Measurements from ENCODE around the gene TBRG1.

TBRG1 gene

DNA sequence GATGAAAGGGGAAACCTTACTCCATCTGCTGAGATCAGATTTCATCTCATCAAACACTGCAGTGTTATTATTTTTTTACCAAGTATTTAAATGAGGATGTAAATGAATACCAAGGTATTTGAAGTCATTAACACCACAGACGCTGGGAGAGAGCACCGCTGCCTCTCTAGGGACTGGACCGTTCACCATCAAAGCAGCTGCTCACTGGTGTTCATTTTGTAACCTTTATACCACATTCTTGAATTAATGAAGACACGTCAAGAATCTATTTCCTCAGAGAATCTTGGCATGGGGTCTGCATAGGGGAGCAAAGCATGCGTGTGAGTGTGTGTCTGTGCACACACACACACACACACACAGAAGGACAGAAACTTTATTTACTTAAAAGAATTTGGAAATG, 35.2 kb downstream of the TBRG1 start:
- TF ChIP-seq, protein P1, sequence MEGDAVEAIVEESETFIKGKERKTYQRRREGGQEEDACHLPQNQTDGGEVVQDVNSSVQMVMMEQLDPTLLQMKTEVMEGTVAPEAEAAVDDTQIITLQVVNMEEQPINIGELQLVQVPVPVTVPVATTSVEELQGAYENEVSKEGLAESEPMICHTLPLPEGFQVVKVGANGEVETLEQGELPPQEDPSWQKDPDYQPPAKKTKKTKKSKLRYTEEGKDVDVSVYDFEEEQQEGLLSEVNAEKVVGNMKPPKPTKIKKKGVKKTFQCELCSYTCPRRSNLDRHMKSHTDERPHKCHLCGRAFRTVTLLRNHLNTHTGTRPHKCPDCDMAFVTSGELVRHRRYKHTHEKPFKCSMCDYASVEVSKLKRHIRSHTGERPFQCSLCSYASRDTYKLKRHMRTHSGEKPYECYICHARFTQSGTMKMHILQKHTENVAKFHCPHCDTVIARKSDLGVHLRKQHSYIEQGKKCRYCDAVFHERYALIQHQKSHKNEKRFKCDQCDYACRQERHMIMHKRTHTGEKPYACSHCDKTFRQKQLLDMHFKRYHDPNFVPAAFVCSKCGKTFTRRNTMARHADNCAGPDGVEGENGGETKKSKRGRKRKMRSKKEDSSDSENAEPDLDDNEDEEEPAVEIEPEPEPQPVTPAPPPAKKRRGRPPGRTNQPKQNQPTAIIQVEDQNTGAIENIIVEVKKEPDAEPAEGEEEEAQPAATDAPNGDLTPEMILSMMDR (IDR thresholded peaks at IDR 0.05; ENCODE audit: low read depth, low read length) = no peak
- no peak overlapping the region for H3K4me3 ChIP-seq (replicated peaks in 1 of 2; ENCODE audit: low read depth in 2 of 2, low read length in 2 of 2)
- no peak for DNase-seq (ENCODE audit: low read depth in 2 of 2)

DNA sequence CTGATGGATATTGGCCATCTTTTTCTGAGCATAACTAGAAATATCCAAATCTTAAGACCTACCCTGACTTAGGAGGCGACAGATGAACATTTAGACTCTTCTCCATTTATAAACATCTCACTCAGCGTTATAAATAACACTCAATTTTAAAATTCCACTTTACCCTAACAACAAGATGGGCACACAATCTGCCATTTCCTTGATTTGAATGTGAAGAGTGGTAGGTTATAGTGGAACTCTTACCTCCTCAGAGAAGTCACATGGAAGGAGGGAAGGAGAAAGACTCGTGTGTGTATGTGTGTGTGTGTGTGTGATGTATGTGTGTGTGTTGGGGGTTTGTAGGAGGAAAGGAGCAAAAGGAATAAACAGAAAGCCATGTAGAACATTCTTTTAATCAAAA, 35.8 kb downstream of the TBRG1 start:
- H3K4me3 ChIP-seq (replicated peaks in 1 of 2; ENCODE audit: low read depth in 2 of 2, low read length in 2 of 2) = no peak overlapping the region
- TF ChIP-seq, protein P1 (IDR thresholded peaks at IDR 0.05; ENCODE audit: low read depth, low read length) = no peak
- DNase-seq (ENCODE audit: low read depth in 2 of 2) = no peak

DNA sequence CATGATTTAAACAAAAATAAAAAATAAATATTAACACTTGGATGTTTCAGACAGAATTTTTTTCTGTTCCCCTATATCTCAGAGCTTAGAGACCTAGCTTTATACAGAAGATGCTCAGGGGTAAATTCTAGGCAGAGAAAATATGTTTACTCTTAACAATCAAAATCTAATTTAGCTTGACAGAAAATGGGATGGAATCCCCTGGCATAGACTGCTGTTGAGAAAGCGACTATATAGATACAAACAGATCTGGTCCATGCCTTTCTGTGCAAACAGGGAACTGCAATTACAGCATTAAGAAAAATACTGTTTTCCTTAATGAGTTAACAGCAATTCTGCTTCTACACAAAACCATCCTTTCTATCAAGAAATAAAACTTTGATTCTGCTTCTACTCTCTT, 36.3 kb downstream of the TBRG1 start:
- DNase-seq (ENCODE audit: low read depth in 2 of 2) = no peak
- TF ChIP-seq, protein P1 (IDR thresholded peaks at IDR 0.05; ENCODE audit: low read depth, low read length) = no peak
- no peak overlapping the region for H3K4me3 ChIP-seq (replicated peaks in 1 of 2; ENCODE audit: low read depth in 2 of 2, low read length in 2 of 2)

DNA sequence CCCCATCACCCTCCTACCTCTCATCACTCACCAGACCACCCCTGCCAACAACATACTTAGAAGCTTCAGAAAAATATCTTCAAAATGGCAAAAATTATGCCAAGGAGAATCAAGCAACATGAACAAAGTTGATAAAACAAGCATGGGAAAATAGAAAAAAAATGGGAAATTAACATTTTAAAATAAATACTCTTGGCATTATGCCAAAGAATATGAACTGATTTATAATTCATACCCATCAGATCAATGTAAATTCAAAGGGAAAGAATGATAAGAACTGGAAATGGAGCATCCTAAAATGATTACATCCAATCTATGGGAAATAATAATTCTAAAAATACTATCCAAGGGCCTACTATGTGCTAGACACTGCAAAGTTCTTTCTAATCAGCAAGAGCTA, 38.9 kb downstream of the TBRG1 start:
- TF ChIP-seq, protein P1 (IDR thresholded peaks at IDR 0.05; ENCODE audit: low read depth, low read length) = no peak
- H3K4me3 ChIP-seq (replicated peaks in 1 of 2; ENCODE audit: low read depth in 2 of 2, low read length in 2 of 2) = no peak overlapping the region
- DNase-seq (ENCODE audit: low read depth in 2 of 2) = no peak

DNA sequence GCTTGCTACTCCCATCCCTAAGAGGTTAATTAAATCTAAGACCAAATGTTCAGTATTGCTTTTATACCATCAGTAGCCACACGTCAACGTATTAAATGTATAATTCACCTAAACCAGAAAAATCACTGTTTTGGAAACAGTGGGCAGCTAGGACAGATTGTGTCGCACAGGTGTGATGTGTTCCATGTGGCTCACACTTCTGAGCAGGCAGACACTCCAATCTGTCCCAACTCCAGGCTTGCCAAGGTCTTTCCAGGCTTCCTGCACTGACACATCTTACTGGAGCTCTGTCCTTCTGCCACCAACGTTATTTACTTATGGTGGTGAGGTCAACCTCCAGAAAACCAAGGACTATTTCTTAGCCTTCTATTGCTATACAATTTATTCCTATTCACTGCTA, 39.4 kb downstream of the TBRG1 start:
- TF ChIP-seq, protein P1 (IDR thresholded peaks at IDR 0.05; ENCODE audit: low read depth, low read length) = no peak
- DNase-seq (ENCODE audit: low read depth in 2 of 2) = no peak
- no peak overlapping the region for H3K4me3 ChIP-seq (replicated peaks in 1 of 2; ENCODE audit: low read depth in 2 of 2, low read length in 2 of 2)

GRCh38 chr11:124663861-124664260, 41.2 kb downstream of the TBRG1 start:
- TF ChIP-seq, protein P1 (IDR thresholded peaks at IDR 0.05; ENCODE audit: low read depth, low read length) = no peak
- no peak for DNase-seq (ENCODE audit: low read depth in 2 of 2)
- no peak overlapping the region for H3K4me3 ChIP-seq (replicated peaks in 1 of 2; ENCODE audit: low read depth in 2 of 2, low read length in 2 of 2)

- TF ChIP-seq, protein P1 (IDR thresholded peaks at IDR 0.05; ENCODE audit: low read depth, low read length) = no peak
- DNase-seq (ENCODE audit: low read depth in 2 of 2) = no peak
- no peak overlapping the region for H3K4me3 ChIP-seq (replicated peaks in 1 of 2; ENCODE audit: low read depth in 2 of 2, low read length in 2 of 2)
Observed at GRCh38 chr11:124667601-124668000, 44.9 kb downstream of the TBRG1 start.

Measured in cardiac fibroblast (primary cell).